ENCODE measurements around the gene PCDHB11.

GRCh38 chr5:141186897-141187512 lies 12.4 kb upstream of the PCDHB11 start, which contains the start of gene PCDHB9:
- TF ChIP-seq EGR1 (conservative IDR thresholded peaks at IDR 0.05), result no peak
- TF ChIP-seq RAD21 (CRISPR knock-in tag; conservative IDR thresholded peaks at IDR 0.05 in 1 of 2, IDR thresholded peaks at IDR 0.05 in 1 of 2), result 0 out of 4 replicates have a peak, but pooled peaks of 1 of the 2 experiments have one; percentile 11
- no peak for TF ChIP-seq MAFK (IDR thresholded peaks at IDR 0.05; ENCODE audit: low read length)
- no peak for TF ChIP-seq ESRRA (IDR thresholded peaks at IDR 0.05; ENCODE audit: borderline replicate concordance, low read depth)
- TF ChIP-seq ARID2 (IDR thresholded peaks at IDR 0.05), result no peak
- no peak for TF ChIP-seq CREB1 (IDR thresholded peaks at IDR 0.05)
- no peak for TF ChIP-seq CREB1 (CRISPR knock-in tag; IDR thresholded peaks at IDR 0.05)
- no peak for TF ChIP-seq ATF4 (CRISPR knock-in tag; IDR thresholded peaks at IDR 0.05)
- TF ChIP-seq HDGF (IDR thresholded peaks at IDR 0.05), result no peak
- TF ChIP-seq CTCF (IDR thresholded peaks at IDR 0.05 in 2 of 3, conservative IDR thresholded peaks at IDR 0.05 in 1 of 3; ENCODE audit: insufficient read depth in 2 of 3, low read depth in 1 of 3, low read length in 3 of 3), result peak; percentile 48 to 62 (median 62); a peak in 5 of 6 replicates
- no peak for TF ChIP-seq KLF13 (tag; IDR thresholded peaks at IDR 0.05; ENCODE audit: borderline replicate concordance, low read depth)
- TF ChIP-seq SRSF7 (optimal IDR thresholded peaks at IDR 0.05; ENCODE audit: low read depth, low read length), result no peak
- TF ChIP-seq RCOR1 (IDR thresholded peaks at IDR 0.05; ENCODE audit: borderline replicate concordance in 1 of 2, low read depth in 2 of 2, low read length in 2 of 2), result no peak
- no peak for TF ChIP-seq KAT8 (IDR thresholded peaks at IDR 0.05; ENCODE audit: low read depth)
- TF ChIP-seq CHD1 (IDR thresholded peaks at IDR 0.05; ENCODE audit: low read length), result no peak
